ENCODE results near the gene SAMD4B. TPM values are rescaled to one million over a fixed set of nuclear protein-coding genes. Genes with fewer than 3 reads are reported as not detected.
A peak's percentile ranks its signal among the peaks of the same experiment; 100 is the strongest.

SAMD4B gene
- total and polyA plus RNA-seq, 9 of the 15 experiments (the other 6 are each of a cell fraction or from before 2014, with no cell fraction given), result 3.4 to 90.5 (median 38.0) TPM

- TF ChIP-seq ZBTB8A (IDR thresholded peaks at IDR 0.05; ENCODE audit: partially characterized antibody) (no peak), KLF10 (CRISPR knock-in tag; IDR thresholded peaks at IDR 0.05) (no peak), DLX4 (CRISPR knock-in tag; IDR thresholded peaks at IDR 0.05) (no peak), SAFB2 (IDR thresholded peaks at IDR 0.05; ENCODE audit: borderline replicate concordance, low read depth, low read length, severe bottlenecking) (no peak), KDM1A (IDR thresholded peaks at IDR 0.05) (peak; percentile 45 to 66; a peak in 3 of 4 replicates), TCFL5 (CRISPR knock-in tag; conservative IDR thresholded peaks at IDR 0.05) (no peak), ETS1 (conservative IDR thresholded peaks at IDR 0.05; ENCODE audit: control insufficient read depth, low read depth, low read length) (no peak), CBX3 (IDR thresholded peaks at IDR 0.05; ENCODE audit: borderline replicate concordance in 1 of 2, low read length in 2 of 2) (no peak), ARID2 (IDR thresholded peaks at IDR 0.05) (no peak), TEAD2 (tag; IDR thresholded peaks at IDR 0.05) (0 out of 2 replicates have a peak, but pooled peaks have one; percentile 19), GTF2F1 (IDR thresholded peaks at IDR 0.05; ENCODE audit: low read depth, low read length) (no peak), KLF16 (IDR thresholded peaks at IDR 0.05) (no peak), ARID1B (IDR thresholded peaks at IDR 0.05) (peak; percentile 58), EP400 (IDR thresholded peaks at IDR 0.05) (no peak), LCOR (CRISPR knock-in tag; IDR thresholded peaks at IDR 0.05) (no peak), GTF3C2 (IDR thresholded peaks at IDR 0.05; ENCODE audit: borderline replicate concordance, extremely low read depth, insufficient read length) (no peak), CTBP1 (IDR thresholded peaks at IDR 0.05; ENCODE audit: borderline replicate concordance) (peak; percentile 16; the same call in 1 of the 2 replicates), TFAP4 (CRISPR knock-in tag; IDR thresholded peaks at IDR 0.05; ENCODE audit: borderline replicate concordance) (no peak), BRD9 (IDR thresholded peaks at IDR 0.05; ENCODE audit: low read depth, partially characterized antibody) (no peak), ZNF57 (CRISPR knock-in tag; IDR thresholded peaks at IDR 0.05) (no peak)
Measured at GRCh38 chr19:39347332-39348164, 5.3 kb downstream of the SAMD4B start (continued).

Data from K562 (cell line).